Coronary artery (tissue), 2 donors: ENCODE data around the gene PRKAA1.

Experiments
- DNase-seq: peaks from one replicate; pipeline ENCODE4 v3.0.0-alpha.2; 2017; ENCODE audit warnings: low spot score
- H3K27ac ChIP-seq, 2 donors: fragments of 200-600 bp; sonication (generic); one replicate each; pipeline ENCODE4 v1.5.1; 2016 to 2019
- H3K4me3 ChIP-seq: fragments of 200-600 bp; sonication (generic); 2 replicates; pipeline ENCODE4 v1.5.1; 2016; ENCODE audit warnings: mild to moderate bottlenecking, moderate library complexity
- CTCF ChIP-seq: fragments of 200-600 bp; sonication (generic); IDR thresholded peaks from one replicate; pipeline ENCODE4 v1.5.1; 2019; ENCODE audit warnings: antibody characterized with exemption

PRKAA1 gene

GRCh38 chr5:40784916-40785315 lies 13.3 kb downstream of the PRKAA1 start:
- no peak for DNase-seq
- Histone ChIP-seq H3K27ac (no peak overlapping the region), H3K4me3 (no peak overlapping the region)
- TF ChIP-seq CTCF = no peak

- no peak overlapping the region for H3K27ac ChIP-seq
- no peak for DNase-seq
- H3K4me3 ChIP-seq = no peak overlapping the region
- TF ChIP-seq CTCF = no peak
Observed at GRCh38 chr5:40784027-40784653, 14.0 kb downstream of the PRKAA1 start.

- TF ChIP-seq CTCF = no peak
- no peak for DNase-seq
- no peak overlapping the region for H3K27ac ChIP-seq
- no peak overlapping the region for H3K4me3 ChIP-seq
Observed at GRCh38 chr5:40781843-40782409, 16.2 kb downstream of the PRKAA1 start.

GRCh38 chr5:40780858-40781257 lies 17.3 kb downstream of the PRKAA1 start:
- no peak overlapping the region for H3K27ac ChIP-seq
- no peak for TF ChIP-seq CTCF
- DNase-seq = no peak
- H3K4me3 ChIP-seq = no peak overlapping the region

GRCh38 chr5:40780199-40780598 lies 18.0 kb downstream of the PRKAA1 start:
- TF ChIP-seq CTCF = no peak
- no peak overlapping the region for H3K4me3 ChIP-seq
- no peak overlapping the region for H3K27ac ChIP-seq
- no peak for DNase-seq

- no peak for TF ChIP-seq CTCF
- DNase-seq = no peak
- H3K27ac ChIP-seq = no peak overlapping the region
- H3K4me3 ChIP-seq = no peak overlapping the region
Observed at GRCh38 chr5:40779561-40779960, 18.6 kb downstream of the PRKAA1 start.

GRCh38 chr5:40778133-40778532 lies 20.0 kb downstream of the PRKAA1 start:
- Histone ChIP-seq H3K4me3 (no peak overlapping the region), H3K27ac (no peak overlapping the region)
- TF ChIP-seq CTCF = no peak
- DNase-seq = no peak
